HG03432 (cell line): Measurements from ENCODE around the gene TBXAS1.
"Not testable (repeated sequence)": the region's sequence is repeated elsewhere in the genome, so short reads cannot be mapped to it uniquely, and the experiment has no call there.

Source experiments
- ATAC-seq: cut with Tn5 transposase; IDR thresholded peaks from one replicate; pipeline ENCODE4 v1.9.1; 2021; ENCODE audit warnings: mild to moderate bottlenecking, moderate library complexity; ENCODE audit not compliant: unreplicated experiment

The TBXAS1 gene

DNA sequence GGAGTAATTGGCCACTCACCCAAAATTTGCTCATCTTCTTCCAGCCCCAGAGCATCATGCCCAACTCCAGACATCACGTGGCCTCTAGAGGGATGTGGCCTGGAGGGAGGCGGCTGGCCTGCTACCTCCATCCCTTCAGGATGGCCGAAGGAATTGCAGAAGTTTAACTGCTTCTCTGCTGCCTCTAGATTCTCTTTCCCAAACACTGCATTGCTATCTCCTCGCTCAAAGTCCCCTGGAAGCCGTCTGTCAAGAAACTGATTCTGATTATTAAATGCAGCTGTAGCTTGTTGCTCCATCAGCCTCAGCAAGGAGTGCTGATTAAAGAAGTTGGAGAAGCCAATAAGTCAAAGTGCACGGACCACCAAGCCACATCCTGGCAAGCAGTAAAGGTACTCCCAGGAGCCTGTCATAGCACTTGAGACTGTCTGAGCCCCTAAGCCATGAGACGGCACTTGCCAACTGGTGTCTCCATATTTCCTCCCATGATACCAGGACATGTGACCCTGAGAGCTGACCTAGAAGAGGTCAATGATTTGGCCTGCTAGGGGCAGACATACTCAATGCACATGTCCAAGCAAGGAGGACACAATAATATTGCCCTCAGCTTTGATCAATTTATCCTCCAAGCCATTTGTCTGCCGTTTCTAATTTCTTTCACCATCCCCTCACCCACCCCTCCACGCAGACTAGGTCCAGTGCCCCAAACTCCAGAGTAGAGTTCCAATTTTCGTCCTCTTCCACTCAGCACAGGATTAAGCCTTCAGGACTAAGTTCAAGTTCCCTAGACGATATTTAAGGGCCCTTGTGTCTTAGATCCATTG lies 84.2 kb downstream of the TBXAS1 start:
- no peak for ATAC-seq

- no peak for ATAC-seq
Observed at GRCh38 chr7:139913845-139914135, 84.7 kb downstream of the TBXAS1 start.

- ATAC-seq, result no peak
Observed at GRCh38 chr7:139914306-139915267, 85.5 kb downstream of the TBXAS1 start.

GRCh38 chr7:139915268-139915863 lies 86.3 kb downstream of the TBXAS1 start:
- ATAC-seq, result no peak

DNA sequence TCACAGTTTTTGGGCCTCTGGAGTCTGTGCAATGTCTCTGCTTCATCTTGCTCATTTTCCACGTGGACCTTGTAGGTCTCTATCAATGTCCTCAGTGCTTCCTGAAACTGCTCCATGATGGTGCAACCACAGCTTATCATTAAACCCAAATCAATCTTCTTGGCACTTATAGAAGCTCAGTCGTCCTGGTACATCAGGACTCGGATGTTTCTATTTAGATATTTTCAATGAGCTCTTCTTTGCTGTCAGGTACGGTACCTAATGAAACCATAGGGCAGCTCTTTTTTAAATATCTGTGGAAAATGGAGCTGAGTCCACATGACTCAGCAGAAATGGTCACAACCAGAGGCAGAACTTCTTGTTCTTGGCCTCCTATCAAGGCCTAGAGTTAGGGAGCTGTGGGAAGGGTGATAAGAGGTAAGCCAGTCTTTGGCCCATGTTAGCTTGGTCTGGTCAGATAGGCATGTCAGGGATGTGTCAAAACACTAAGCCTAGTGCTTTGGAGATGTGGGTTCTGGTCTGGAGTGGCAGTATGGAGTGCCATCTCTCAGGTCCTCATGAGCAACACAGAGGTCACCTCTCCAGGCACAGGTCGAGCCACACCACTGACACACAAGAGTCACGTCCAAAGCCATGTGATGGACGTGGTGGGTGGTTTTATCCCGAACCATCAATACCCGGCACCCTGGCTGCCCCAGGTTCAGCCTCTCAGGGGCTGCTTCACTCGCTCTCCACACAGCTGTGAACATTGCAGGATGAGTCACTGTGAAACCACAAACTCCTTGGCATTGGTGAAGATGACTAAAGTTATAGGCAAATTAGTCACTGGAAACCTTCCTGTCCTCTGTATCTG lies 87.0 kb downstream of the TBXAS1 start:
- peak; percentile 91 for ATAC-seq

GRCh38 chr7:139916717-139917395 lies 87.8 kb downstream of the TBXAS1 start:
- peak; percentile 72 for ATAC-seq

DNA sequence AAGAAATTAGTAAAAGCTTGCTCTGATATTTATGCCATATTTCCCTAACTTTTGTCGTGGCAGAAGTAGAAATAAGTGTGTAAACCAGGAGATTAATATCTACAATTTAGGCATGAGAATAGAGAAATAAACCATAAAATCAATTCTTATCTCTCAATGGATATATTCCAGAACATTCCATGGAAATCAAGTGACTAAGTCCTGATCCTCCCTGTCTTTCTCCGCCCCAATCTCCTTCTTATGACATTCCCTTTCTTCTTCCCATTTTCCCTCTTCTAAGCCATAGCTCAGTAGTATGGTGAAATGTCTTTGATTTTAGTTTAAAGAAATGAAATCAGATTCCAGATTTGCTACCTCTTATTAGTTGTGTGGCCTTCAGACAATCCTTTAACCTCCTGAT lies 88.8 kb downstream of the TBXAS1 start:
- no peak for ATAC-seq

DNA sequence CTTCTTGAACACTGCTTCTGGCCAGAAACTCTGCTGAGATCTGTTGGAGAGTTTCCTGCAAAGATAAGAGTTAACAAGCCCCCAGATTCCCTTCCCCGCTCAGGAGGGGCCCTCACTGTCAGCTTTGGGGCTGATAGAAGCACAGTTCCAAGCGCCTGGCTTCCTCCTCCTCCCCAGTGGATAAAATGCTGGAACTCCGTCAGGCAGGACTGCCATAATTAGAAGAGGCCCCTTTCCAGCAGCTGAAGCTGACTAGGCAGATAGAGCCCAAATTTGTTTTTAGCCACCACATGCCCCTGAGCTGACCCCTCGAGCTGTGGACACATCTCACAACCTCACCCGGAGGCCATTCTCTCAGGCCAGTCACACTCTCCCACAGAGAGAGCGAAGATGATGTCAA lies 89.4 kb downstream of the TBXAS1 start:
- no peak for ATAC-seq

GRCh38 chr7:139923090-139923489 lies 94.0 kb downstream of the TBXAS1 start:
- no peak for ATAC-seq

DNA sequence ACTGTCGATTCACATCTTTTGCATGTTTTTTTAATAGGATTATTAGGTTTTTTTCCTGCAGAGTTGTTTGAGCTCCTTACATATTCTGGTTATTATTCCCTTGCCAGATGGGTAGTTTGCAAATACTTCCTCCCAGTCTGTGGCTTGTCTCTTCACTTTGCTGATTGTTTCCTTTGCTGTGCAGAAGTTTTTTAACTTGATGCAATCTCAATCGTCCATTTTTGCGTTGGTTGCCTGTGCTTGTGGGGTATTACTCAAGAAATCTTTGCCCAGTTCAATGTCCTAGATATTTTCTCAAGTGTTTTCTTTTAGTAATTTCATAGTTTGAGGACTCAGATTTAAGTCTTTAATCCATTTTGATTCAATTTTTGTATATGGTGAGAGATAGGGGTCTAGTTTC lies 95.4 kb downstream of the TBXAS1 start:
- ATAC-seq, result no peak

DNA sequence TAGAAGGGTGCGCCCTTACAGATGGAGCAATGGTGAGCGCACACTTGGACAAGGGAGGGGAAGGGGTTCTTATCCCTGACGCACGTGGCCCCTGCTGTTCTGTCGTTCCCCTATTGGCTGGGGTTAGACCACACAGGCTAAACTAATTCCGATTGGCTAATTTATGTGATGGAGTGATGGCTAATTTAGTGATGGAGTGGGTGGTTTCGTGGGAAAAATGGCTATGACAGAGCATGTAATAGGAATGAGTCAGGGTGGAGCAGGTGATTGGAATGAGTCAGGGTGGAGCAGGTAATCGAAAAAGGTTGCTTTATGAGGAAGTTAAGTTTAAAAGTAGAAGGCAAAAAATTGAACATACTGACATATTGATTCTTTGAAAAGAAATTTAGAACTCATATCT lies 100.2 kb downstream of the TBXAS1 start:
- not testable (repeated sequence) for ATAC-seq

DNA sequence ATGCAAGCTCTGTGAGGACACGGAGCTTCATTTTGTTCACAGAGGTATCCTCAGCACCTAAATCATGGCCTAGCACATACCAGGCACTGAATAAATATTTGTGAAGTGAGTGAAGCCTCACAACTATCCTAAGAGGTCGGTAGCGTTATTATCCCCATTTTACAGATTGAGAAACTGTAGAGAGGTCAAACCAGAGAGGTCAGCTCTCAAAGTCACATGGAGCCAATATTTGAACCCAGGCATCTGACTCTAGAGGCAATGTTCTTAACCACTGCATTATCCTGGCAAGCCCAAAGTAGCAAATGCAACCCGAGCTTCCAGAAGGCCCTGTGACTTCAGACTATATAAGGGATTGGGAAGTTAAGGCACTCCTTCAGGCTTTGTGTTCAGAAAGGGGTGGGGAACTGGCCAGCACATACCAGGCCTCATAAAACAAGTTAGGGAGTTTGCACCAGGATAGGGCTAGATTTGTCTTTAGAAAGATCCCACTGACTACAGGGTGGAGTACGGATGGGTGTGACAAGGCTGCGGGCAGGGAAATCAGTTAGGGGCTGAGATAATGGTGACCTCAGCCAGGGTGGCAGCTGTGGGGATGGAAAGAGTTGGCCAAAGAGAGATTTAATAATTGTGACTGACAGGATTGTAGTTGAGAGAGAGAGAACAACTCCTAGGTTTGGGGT lies 101.4 kb downstream of the TBXAS1 start:
- ATAC-seq, result no peak

DNA sequence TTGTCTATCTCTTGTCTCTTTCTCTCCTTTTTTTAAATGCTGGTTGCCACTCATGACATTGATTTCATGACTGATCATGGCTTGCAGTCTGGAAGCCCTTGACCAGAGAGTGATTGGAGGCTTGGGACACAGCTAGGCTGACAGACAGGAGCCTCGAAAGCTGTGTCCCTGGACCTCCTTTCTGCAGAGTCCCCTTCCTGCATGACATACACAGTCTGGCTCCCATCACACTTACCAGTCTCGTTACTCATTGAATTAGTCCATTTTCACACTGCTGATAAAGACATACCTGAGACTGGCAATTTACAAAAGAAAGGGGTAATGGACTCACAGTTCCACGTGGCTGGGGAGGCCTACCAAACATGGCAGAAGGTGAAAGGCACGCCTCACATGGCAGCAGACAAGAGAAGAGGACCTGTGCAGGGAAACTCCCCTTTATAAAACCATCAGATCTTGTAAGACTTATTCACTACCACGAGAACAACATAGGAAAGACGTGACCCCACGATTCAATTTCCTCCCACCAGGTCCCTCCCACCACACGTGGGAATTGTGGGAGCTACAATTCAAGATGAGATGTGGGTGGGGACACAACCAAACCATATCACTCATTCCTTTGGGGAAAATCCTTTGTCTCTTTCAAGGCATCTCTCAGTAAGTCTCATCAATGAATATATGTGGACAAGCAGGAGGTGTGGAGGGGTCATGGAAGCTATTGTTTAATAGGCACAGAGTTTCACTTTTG lies 102.3 kb downstream of the TBXAS1 start:
- ATAC-seq, result no peak

GRCh38 chr7:139932531-139932930 lies 103.5 kb downstream of the TBXAS1 start:
- no peak for ATAC-seq

DNA sequence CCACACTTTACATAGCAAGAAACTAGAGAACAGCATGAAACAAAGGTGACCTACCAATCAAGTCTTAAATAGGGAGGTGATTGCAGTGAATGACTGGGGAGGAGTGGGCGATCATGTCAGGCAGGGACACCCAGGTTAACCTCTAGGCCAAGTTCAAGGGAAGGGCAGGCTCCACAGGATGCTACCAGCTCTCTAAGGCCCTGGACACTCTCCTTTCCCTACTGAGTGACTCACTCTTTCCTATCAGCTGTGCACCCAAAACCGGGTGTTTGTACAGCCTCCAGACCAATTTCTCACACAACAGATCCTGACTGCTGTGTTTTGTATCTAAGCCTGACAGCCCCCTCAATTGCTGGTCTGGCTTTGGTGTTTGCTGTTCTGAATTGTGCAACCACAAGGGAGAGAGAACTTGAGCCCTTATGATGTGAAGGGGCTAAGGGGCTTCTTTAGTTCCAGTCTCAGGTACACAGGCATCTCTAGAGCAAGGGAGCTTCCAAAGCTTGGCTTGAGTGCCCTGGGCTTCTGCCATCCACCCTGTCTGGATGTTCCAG lies 107.8 kb downstream of the TBXAS1 start:
- no peak for ATAC-seq

DNA sequence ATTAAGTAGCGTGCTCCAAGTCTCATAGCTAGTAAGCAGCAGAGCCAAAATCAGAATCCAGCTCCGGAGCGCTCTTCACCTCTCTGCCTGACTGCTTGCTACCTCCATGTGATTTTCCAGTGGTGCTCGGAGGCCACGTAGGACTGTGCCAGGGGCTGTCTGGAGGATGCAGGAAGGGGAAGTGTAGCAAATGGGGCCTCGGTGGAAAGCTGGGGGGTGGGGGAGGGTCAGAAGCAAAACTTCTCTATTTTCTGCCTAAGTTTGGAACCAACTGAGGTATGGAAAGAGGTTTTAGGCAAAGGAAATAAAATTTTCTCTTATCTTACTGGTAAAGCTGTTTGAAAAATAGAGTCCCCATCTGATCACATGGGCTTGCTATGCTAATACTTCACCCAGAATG lies 108.7 kb downstream of the TBXAS1 start:
- ATAC-seq, result no peak

- no peak for ATAC-seq
Observed at GRCh38 chr7:139940866-139941265, 111.8 kb downstream of the TBXAS1 start.

- ATAC-seq, result no peak
Observed at GRCh38 chr7:139941421-139941820, 112.4 kb downstream of the TBXAS1 start.

DNA sequence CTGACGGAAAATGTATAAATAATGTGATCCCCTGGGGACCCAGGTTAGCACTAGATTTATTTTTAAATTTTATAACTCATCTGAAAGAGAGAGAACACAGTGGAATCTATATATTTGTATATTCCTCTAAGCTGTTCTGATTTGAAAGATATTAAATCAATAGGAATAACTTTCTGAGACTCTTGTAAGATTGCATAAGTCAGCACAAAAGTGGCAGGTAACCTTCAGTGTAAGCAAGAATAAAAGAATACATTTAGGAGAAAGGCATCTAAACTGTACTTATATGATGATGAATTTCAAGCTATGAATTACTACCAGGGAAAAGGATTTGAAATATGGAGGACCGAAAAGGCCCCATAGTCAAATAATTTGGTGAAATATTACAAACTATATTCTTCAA lies 112.8 kb downstream of the TBXAS1 start:
- no peak for ATAC-seq
